HG02798 (cell line): ENCODE data around the gene CD34.
A peak's percentile ranks its signal among the peaks of the same experiment; 100 is the strongest.

Source experiments
- ATAC-seq: cut with Tn5 transposase; IDR thresholded peaks from one replicate; pipeline ENCODE4 v1.9.1; 2021; ENCODE audit warnings: mild to moderate bottlenecking; ENCODE audit not compliant: unreplicated experiment, poor library complexity

CD34 gene

GRCh38 chr1:207838156-207839082 is 72.5 kb downstream of the CD34 start:
- no peak for ATAC-seq

GRCh38 chr1:207837673-207838072 is 73.3 kb downstream of the CD34 start:
- no peak for ATAC-seq

GRCh38 chr1:207836591-207837347 is 74.2 kb downstream of the CD34 start:
- no peak for ATAC-seq

GRCh38 chr1:207835958-207836357 is 75.0 kb downstream of the CD34 start:
- ATAC-seq = no peak

GRCh38 chr1:207833956-207834660 is 76.8 kb downstream of the CD34 start:
- ATAC-seq = no peak

- no peak for ATAC-seq
Observed at GRCh38 chr1:207833381-207833780, 77.5 kb downstream of the CD34 start.

- no peak for ATAC-seq
Observed at GRCh38 chr1:207832796-207833195, 78.1 kb downstream of the CD34 start.

GRCh38 chr1:207831517-207832327 is 79.2 kb downstream of the CD34 start:
- ATAC-seq = peak; percentile 86
